Panc1 (cell line): ENCODE results near the gene DCLRE1B. TPM values are rescaled to one million over a fixed set of nuclear protein-coding genes. Genes with fewer than 3 reads are reported as not detected.

Experiments
- ATAC-seq: fragments of 200-7000 bp; cut with Tn5 transposase; 2 replicates; pipeline ENCODE4 v1.9.1; 2020; ENCODE audit warnings: mild to moderate bottlenecking, moderate library complexity
- BruUV-seq: library from RNA; stranded (reverse); fragments of 400-500 nt; replicated peaks from 2 replicates; lab custom pipeline; 2021; lab: Mats Ljungman, UMichigan
- CTCF ChIA-PET: fragments of 300-600 bp; sonication (Branson Sonifier 250); formaldehyde crosslinking; loops from one replicate; lab custom pipeline; 2022; ENCODE audit warnings: antibody characterized with exemption; lab: Charles Lee
- POLR2A ChIA-PET: fragments of 300-600 bp; sonication (Branson Sonifier 250); formaldehyde crosslinking; loops from one replicate; lab custom pipeline; 2022; ENCODE audit warnings: antibody characterized with exemption; lab: Charles Lee
- DNase-seq: peaks from one replicate; pipeline ENCODE4 v3.0.0-alpha.2; 2010; ENCODE audit warnings: low read depth, low spot score
- H3K27ac ChIP-seq: 2 replicates; pipeline ENCODE4 v1.5.1; 2011; ENCODE audit warnings: mild to moderate bottlenecking, low read length, inconsistent platforms
- H3K27me3 ChIP-seq: fragments of 200-500 bp; sonication (Bioruptor generic); 2 replicates; pipeline ENCODE4 v1.6.0; 2014; ENCODE audit warnings: low read length, inconsistent platforms; ENCODE audit not compliant: control insufficient read depth, insufficient read depth
- H3K36me3 ChIP-seq: fragments of 200-500 bp; sonication (Bioruptor generic); 2 replicates; pipeline ENCODE4 v1.5.1; 2014; ENCODE audit warnings: inconsistent platforms, mild to moderate bottlenecking, low read length, moderate library complexity; ENCODE audit not compliant: control insufficient read depth, insufficient read depth
- H3K4me1 ChIP-seq: 2 replicates; pipeline ENCODE4 v1.5.1; 2011; ENCODE audit warnings: inconsistent platforms, mild to moderate bottlenecking, low read length, moderate library complexity; ENCODE audit not compliant: control insufficient read depth, insufficient read depth
- H3K4me3 ChIP-seq, 2 experiments: 2 replicates each; pipeline ENCODE4 v1.5.1; 2011 to 2012; ENCODE audit warnings: low read depth in 2 of 2, low read length in 2 of 2, mild to moderate bottlenecking in 2 of 2, inconsistent platforms in 1 of 2, moderate library complexity in 1 of 2
- H3K9me3 ChIP-seq: fragments of 200-500 bp; sonication (Bioruptor generic); 2 replicates; pipeline ENCODE4 v1.5.1; 2014; ENCODE audit warnings: low read depth, mild to moderate bottlenecking, inconsistent platforms, low read length, moderate library complexity; ENCODE audit not compliant: control insufficient read depth, insufficient read depth
- POLR2AphosphoS5 ChIP-seq: IDR thresholded peaks from 2 replicates; pipeline ENCODE4 v1.6.1; 2012; ENCODE audit warnings: mild to moderate bottlenecking, low read depth, low read length, moderate library complexity
- SIN3A ChIP-seq: IDR thresholded peaks from 2 replicates; pipeline ENCODE4 v1.6.1; 2012; ENCODE audit warnings: low read depth, mild to moderate bottlenecking, low read length, moderate library complexity, borderline replicate concordance; ENCODE audit not compliant: insufficient read depth
- TCF7L2 ChIP-seq: IDR thresholded peaks from 2 replicates; pipeline ENCODE4 v1.6.1; 2011; ENCODE audit warnings: mild to moderate bottlenecking, low read depth, low read length, inconsistent platforms
- in situ Hi-C: cut with HindIII; loops from 2 replicates; pipeline ENCODE4 v1.10.0; 2016; ENCODE audit warnings: low sequenced_read_pairs, low pct_unique_long_range_greater_than_20kb
- intact Hi-C: fragments of 100-400 bp; cut with micrococcal nuclease; formaldehyde crosslinking; loops from one replicate; pipeline ENCODE4 v1.10.0; 2022; ENCODE audit not compliant: unreplicated experiment
- total RNA-seq: library from RNA; stranded (reverse); gene quantifications from one replicate; pipeline ENCODE4 v1.2.1, GENCODE V29; 2021; ENCODE audit not compliant: unreplicated experiment
- TF ChIP-seq, protein P1 (sequence below): fragments of 450-650 bp; IDR thresholded peaks from 2 replicates; pipeline ENCODE4 v1.5.1; 2017; ENCODE audit warnings: mild to moderate bottlenecking
- TF ChIP-seq, protein P2 (sequence below), 2 experiments: IDR thresholded peaks; 2 replicates each; pipeline ENCODE4 v1.6.1; 2011 to 2012; ENCODE audit warnings: low read depth in 2 of 2, control low read depth in 1 of 2, low read length in 1 of 2, mild to moderate bottlenecking in 1 of 2, moderate library complexity in 1 of 2; ENCODE audit not compliant: insufficient read depth in 1 of 2

Gene DCLRE1B
- total RNA-seq, 1 experiment from 2014 or later, result 8.6 TPM

DNA sequence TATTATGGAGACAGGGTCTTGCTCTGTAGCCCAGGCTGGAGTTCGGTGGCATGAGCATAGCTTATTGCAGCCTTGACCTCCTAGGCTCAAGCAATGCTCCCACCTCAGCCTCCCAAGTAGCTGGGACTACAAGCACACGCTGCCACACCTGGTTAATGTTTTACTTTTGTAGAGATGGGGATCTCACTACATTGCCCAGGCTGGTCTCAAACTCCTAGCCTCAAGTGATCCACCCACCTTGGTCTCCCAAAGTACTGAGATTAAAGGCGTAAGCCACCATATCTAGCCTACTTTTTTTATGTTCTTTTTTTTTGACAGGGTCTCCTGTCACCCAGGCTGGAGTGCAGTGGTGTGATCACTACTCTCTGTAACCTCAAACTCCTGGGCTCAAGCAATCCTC lies 11.9 kb upstream of the DCLRE1B start:
- no peaks in the 10 kb centered on the region for H3K4me1 ChIP-seq
- DNase-seq, result no peak
- H3K36me3 ChIP-seq, result no peaks in the 10 kb centered on the region; the same call in 1 of the 2 replicates
- TF ChIP-seq POLR2AphosphoS5 (no peak), SIN3A (no peak), TCF7L2 (no peak)
- TF ChIP-seq, protein P1, sequence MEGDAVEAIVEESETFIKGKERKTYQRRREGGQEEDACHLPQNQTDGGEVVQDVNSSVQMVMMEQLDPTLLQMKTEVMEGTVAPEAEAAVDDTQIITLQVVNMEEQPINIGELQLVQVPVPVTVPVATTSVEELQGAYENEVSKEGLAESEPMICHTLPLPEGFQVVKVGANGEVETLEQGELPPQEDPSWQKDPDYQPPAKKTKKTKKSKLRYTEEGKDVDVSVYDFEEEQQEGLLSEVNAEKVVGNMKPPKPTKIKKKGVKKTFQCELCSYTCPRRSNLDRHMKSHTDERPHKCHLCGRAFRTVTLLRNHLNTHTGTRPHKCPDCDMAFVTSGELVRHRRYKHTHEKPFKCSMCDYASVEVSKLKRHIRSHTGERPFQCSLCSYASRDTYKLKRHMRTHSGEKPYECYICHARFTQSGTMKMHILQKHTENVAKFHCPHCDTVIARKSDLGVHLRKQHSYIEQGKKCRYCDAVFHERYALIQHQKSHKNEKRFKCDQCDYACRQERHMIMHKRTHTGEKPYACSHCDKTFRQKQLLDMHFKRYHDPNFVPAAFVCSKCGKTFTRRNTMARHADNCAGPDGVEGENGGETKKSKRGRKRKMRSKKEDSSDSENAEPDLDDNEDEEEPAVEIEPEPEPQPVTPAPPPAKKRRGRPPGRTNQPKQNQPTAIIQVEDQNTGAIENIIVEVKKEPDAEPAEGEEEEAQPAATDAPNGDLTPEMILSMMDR, result no peak
- TF ChIP-seq, protein P2, sequence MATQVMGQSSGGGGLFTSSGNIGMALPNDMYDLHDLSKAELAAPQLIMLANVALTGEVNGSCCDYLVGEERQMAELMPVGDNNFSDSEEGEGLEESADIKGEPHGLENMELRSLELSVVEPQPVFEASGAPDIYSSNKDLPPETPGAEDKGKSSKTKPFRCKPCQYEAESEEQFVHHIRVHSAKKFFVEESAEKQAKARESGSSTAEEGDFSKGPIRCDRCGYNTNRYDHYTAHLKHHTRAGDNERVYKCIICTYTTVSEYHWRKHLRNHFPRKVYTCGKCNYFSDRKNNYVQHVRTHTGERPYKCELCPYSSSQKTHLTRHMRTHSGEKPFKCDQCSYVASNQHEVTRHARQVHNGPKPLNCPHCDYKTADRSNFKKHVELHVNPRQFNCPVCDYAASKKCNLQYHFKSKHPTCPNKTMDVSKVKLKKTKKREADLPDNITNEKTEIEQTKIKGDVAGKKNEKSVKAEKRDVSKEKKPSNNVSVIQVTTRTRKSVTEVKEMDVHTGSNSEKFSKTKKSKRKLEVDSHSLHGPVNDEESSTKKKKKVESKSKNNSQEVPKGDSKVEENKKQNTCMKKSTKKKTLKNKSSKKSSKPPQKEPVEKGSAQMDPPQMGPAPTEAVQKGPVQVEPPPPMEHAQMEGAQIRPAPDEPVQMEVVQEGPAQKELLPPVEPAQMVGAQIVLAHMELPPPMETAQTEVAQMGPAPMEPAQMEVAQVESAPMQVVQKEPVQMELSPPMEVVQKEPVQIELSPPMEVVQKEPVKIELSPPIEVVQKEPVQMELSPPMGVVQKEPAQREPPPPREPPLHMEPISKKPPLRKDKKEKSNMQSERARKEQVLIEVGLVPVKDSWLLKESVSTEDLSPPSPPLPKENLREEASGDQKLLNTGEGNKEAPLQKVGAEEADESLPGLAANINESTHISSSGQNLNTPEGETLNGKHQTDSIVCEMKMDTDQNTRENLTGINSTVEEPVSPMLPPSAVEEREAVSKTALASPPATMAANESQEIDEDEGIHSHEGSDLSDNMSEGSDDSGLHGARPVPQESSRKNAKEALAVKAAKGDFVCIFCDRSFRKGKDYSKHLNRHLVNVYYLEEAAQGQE (IDR thresholded peaks at IDR 0.05; ENCODE audit: insufficient read depth in 1 of 2, low read depth in 2 of 2, low read length in 1 of 2), result no peak
- no peak overlapping the region for H3K4me3 ChIP-seq
- ATAC-seq, result no peak
- intact Hi-C loops (no loop called here), in situ Hi-C loops (no loop called here)
- H3K27ac ChIP-seq, result no peak overlapping the region
- ChIA-PET POLR2A (interaction anchor here (0.7 kb wide), 2 partner anchors 108 to 1225 kb away, joined by 7 to 10 read pairs; no protein-coding TSS in a partner anchor), CTCF (interaction anchor here (0.7 kb wide), 1 partner anchor 110 kb away, joined by 4 read pairs; no protein-coding TSS in a partner anchor)
- H3K27me3 ChIP-seq, result no peaks in the 10 kb centered on the region
- no peaks in the 10 kb centered on the region for H3K9me3 ChIP-seq
- no TSS peak for BruUV-seq

GRCh38 chr1:113895098-113895497 lies 10.0 kb upstream of the DCLRE1B start:
- Histone ChIP-seq H3K27me3 (no peaks in the 10 kb centered on the region), H3K27ac (no peak overlapping the region), H3K9me3 (no peaks in the 10 kb centered on the region), H3K4me3 (no peak overlapping the region), H3K36me3 (no peaks in the 10 kb centered on the region; the same call in none of the 2 replicates), H3K4me1 (no peaks in the 10 kb centered on the region)
- TF ChIP-seq POLR2AphosphoS5 (no peak), SIN3A (no peak), TCF7L2 (no peak)
- TF ChIP-seq, protein P2 (IDR thresholded peaks at IDR 0.05; ENCODE audit: insufficient read depth in 1 of 2, low read depth in 2 of 2, low read length in 1 of 2), result no peak
- TF ChIP-seq, protein P1, result no peak
- ChIA-PET CTCF (no interaction called here), POLR2A (no interaction called here)
- ATAC-seq, result no peak
- intact Hi-C loops, result no loop called here
- BruUV-seq, result no TSS peak
- no peak for DNase-seq
- in situ Hi-C loops, result no loop called here
